DMS 273 treated with DMSO at 0.1 percent for 48 hours (cell line): Measurements from ENCODE around the gene CHRDL2.
"Not testable (repeated sequence)": the region's sequence is repeated elsewhere in the genome, so short reads cannot be mapped to it uniquely, and the experiment has no call there.

Experiments
- DNase-seq: peaks from one replicate; lab custom pipeline; 2025; lab: John Stamatoyannopoulos, UW

The CHRDL2 gene, protein sequence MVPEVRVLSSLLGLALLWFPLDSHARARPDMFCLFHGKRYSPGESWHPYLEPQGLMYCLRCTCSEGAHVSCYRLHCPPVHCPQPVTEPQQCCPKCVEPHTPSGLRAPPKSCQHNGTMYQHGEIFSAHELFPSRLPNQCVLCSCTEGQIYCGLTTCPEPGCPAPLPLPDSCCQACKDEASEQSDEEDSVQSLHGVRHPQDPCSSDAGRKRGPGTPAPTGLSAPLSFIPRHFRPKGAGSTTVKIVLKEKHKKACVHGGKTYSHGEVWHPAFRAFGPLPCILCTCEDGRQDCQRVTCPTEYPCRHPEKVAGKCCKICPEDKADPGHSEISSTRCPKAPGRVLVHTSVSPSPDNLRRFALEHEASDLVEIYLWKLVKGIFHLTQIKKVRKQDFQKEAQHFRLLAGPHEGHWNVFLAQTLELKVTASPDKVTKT

DNA sequence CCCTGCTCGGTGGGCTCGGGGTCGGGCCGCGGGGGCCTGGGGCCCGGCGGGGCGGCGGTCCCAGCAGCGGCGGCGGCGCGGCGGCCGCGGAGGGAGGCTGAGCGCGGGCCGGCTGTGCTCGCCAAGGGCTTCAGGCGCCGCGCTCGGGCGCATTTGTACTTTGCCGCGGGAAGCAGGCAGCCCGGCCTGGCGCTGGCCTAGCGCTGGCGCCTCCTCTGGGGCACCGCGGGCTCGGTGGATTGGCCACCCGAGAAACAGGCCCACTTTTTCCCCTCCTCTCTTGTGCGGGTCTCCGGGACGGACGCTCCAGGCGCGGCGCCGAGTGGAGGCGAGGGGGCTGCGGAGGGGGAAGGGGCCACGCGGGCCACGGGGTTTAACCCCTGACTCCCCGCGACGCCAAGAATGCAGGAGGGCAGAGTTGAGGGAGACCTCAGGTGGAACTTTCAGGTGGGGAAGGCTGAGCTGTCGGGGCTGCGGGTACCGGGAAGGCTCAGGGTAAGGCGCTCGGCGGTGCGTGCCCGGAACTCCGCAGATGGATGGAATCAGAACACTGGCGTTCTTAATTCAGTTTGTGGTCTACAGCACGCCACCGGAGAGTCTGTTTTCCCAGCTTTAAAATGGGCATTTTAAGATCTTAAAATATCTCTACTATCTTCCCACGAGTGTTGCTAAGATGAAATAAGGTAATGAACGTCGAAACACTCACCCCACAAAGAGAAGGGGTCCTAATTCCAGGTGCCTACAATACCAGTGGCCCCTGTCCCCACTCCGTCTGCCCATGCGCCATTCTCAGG is at the start of gene CHRDL2:
CHRDL2 (minus strand) TSS at position 126 of the 794 bp plus-strand sequence. CDS start 538 bp downstream, outside the sequence.
- no peak for DNase-seq

DNA sequence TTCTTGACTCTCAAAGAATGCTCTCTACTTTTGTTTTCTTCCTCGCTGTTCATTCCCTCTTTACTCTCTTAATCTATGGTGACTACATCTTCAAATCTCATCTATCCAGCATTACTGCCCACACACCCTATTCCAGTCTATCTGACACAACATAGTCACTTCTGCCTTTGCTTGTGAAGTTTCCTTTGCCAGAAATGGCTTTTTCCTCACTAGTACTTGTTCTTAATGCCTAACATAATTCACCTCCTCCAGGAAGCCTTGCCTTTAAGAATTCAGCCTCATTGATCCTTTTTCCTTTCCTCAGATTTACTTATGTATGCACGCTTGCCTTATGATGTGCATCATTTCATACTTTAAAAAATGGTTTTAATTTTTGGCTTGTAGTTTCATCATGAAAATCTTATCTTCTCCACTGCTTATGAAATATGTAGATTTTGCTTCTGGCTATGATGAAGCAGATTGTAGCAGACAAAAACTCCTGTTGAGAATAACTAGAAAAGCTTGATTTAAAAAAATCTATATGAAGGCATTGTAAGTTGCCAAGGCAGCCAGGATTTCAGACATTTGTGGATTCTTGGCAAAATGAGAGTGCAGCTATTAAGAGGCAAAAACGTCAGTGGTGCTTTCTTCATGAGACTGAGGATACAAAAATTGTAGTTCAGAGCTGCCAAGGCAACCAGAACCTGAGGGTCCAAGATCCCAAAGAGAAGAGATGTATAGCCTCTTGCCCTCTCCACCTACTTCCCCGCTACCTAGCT is 49.2 kb upstream of the CHRDL2 start:
- DNase-seq: no peak

DNA sequence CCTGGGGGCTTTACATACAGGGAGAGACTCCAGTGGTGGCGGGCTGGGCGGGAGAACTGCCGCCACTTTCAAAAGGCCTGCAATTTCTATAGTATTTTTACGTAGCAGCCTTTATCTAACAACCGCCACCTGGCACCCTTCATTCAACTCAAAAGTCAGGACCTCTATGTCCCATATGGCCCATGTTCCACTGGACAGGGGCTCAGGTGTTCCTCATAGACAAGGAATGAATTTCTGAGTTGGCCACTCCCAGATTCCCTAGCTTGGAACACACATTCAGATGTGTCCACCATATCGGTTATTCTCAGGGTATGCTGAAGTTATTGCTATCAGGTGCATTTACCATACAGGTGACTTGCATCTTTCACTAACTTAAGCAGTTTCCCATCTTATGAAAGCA is 47.4 kb upstream of the CHRDL2 start:
- no peak for DNase-seq

DNA sequence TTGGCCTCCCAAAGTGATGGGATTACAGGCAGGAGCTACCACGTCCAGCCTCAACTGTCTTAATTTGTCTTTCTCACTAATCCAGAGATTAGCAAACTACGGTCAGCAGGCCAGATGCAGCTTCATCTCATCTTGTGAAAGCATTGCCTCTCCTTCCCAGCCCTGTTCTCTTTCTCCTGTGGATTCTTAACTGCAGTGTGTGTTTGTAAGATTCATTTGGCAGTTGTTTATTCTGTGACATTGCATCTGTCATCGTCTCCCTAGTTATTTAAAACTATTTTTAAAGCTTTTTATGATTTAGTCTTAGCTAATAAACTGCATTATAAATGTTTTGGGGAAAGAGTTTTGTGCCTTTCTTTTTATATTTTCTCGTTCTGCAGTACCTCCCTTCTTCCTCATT is 46.7 kb upstream of the CHRDL2 start:
- no peak for DNase-seq

DNA sequence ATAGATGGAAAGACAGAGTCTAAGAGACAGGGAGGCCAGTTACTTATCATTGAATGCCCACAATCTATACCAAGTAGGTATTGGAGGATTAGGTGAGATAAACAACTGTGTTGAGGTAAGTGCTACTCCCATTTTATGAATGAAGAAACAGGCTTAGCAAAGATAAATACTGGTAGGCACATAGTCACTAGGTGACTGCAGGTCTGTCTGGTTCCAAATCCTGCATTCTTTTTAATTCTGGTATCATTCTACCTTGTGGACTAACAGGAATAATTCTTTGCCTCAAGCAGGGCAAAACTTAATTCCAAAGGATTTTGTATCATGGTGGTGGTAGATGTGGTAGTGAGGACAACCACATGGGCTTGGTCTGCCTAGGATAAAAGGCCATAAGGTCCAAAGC is 45.8 kb upstream of the CHRDL2 start:
- no peak for DNase-seq

DNA sequence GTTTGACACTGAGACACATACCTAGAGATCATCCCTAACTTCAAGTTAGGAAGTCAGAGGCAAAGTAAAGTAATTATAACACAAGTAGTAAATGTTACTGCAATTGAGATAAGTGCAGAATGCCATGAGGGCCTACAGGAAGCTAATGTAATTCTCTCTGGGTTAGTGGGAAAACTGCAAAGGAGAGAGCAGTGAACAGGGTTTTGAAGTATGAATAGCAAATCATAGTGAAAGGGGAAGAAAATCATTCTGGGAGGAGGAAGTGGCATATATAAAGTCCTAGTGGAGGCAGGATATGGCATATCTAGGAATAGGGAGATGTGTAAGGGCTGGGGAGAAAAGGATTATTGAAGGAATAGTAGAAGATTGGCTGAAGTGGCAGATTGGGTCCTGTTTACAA is 45.3 kb upstream of the CHRDL2 start:
- no peak for DNase-seq

DNA sequence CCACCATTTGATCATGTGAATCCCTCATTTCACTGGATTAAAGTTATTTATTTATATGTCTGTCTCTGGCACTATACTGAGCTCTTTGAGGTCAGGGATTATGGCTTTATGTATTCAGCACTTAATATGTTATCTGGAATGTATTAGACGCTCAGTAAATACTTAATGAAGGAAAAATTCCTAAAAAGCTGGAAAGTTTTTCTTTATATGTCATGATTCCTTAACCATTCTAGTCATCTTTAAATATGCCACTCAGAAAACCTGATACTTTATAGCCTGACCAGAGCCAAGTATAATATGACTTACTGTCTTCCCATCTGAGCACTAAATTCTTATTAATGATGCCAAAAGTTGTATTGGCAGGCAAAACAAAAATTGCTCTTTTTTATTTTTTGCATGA is 44.5 kb upstream of the CHRDL2 start:
- DNase-seq: no peak

DNA sequence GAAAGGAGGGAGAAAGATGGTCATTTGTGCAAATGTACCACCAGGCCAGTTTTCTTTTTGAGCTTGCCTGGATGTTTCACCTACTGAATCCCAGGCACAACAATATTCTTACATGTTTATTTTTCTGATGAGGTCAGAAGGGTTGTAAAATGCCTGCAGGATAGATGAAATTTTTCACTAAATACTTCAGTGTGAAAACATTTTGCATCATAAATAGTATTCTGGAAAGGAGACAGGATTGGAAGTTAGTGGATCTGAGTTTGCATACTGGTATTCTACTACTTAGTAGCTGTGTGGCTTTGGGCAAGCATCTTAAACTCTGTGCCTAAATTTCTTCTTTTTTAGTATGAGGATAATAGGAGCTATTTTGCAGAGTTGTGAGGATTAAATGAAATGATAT is 42.2 kb upstream of the CHRDL2 start:
- no peak for DNase-seq

DNA sequence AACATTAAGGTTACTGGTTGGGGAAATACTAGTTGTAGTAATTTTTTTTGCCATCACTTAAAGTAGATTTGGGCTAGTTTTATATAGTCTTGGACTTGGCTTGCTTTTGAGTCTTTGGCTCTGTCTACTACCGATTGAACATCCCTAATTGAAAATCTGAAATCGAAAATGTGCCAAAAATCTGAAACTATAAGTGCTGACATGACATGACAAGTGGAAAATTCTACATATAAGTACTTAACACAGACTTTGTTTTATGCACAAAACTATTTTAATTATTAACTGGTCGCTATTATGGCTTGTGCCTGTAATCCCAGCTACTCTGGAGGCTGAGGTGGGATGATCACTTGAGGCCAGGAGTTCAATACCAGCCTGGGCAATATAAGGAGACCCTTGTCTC is 39.9 kb upstream of the CHRDL2 start:
- DNase-seq: no peak

DNA sequence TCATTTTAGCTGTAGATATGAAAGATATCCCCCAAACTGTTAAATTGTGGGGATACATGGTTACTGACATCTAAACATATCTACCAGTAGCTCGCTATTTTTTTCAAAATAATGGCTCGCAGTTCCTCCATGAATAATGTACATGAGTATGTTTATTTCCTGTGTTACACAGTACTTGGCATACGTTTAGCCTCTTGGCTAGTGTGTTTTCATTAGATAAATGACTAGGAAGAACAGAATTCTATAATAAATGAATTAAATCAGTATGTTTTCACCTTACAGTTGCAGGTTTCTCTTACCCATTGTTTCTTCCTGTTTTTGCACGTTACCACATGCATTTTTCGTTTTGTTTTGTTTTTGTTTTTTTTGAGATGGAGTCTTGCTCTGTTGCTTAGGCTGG is 39.2 kb upstream of the CHRDL2 start:
- DNase-seq: no peak

DNA sequence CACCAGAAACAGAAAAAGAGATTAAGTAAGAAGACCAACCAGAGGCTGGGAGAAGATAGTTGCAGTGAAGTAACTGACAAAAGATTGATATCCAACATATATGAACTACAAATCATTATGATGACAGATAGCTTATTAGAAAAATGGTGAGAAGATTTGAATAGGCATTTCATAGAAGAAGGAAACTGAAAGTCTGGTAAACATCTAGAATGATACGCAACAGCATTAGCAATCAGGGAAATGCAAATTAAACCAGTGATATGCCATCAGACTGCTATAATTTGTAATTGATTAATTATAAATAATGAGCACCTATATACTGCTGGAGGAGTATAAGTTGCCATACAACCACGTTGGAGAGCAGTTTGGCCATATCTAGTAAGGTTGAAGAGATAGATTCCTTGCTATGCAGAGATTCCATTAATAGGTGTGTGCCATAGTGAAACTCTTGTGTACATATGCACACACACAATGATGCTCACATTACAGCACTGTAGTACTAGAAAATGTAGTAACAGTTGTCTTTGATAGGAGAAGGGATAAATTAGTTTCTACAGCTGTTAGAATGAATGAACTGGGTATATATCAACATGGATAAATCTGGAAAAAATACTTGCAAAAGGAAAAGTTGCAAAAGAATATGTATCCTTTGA is 38.0 kb upstream of the CHRDL2 start:
- DNase-seq: no peak

DNA sequence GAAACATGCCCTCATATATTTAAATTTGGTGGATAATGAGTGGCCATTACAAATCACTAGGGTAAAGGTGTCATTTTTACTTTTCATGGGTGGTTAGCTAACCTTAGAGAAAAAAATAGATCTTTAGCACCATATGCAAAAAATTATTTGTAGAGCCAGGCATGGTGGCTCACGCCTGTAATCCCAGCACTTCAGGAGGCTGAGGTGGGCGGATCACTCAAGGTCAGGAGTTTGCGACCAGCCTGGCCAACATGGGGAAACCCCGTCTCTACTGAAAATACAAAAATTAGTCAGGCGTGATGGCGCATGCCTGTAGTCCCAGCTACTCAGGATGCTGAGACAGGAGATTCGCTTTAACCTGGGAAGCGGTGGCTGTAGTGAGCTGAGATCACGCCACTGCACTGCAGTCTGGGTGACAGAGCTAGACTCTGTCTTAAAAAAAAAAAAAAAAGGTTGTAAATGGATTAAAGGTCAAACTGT is 37.0 kb upstream of the CHRDL2 start:
- not testable (repeated sequence) for DNase-seq

DNA sequence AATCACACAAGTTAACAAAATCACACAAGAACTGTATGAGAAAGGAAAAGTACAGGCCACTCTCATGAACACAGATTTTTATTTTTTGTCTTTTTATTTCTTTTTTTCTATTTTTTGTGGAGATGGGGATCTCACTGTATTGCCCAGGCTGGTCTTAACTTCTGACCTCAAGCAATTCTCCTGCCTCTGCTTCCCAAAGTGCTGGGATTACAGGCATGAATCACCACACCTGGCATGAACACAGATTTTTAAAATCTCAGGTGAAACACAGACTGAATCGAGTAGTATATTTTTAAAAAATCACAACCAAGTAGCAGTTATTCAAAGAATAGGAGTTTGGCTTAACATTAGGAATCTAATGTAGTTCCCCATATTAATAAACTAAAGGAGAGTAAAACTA is 35.7 kb upstream of the CHRDL2 start:
- DNase-seq: no peak

DNA sequence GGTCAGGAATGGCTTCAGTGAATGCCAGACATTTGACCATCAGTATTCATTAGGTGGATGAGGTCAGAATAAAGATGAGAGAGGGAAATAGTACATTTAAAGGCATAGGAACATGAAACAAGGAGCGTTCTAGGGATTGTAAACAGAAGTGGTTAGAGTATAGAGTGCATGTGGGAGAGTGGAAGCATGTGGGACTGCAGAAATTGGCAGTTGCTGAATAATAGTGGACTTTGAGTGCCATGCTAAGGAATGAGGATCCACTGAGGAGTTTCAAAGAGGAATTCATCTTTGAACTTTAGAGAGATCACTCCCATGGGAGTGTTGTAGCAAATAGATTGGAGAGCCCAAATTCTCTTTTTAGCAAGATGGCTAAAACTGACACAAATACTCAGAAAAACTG is 25.3 kb upstream of the CHRDL2 start:
- no peak for DNase-seq

DNA sequence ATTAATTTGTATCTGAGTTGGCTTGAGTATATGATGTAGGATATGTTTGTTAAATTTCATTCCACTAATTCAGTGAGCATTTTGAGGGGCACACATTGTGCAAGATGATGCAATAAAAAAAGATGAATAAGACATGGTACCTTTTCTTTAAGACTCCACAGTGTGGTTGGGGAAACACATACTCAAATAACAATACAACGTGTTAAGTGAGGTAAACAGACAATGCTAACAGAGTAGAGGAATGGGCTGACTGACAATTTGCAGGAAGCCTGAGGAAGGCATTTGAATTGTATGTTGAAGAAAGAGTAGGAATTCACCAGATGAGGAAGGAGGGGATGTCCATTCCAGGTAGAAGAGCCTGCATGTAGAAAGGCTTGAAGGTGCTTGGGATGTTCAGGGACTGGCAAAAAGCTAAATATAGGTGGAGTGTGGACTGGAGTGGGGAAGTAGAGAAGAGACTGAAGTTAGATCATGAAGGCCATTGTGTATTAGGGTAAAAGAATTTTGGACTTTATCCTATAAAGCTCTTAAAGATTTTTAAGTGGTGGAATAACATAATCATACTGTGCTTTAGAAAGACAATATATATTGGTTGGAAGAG is 24.3 kb upstream of the CHRDL2 start:
- DNase-seq: no peak

DNA sequence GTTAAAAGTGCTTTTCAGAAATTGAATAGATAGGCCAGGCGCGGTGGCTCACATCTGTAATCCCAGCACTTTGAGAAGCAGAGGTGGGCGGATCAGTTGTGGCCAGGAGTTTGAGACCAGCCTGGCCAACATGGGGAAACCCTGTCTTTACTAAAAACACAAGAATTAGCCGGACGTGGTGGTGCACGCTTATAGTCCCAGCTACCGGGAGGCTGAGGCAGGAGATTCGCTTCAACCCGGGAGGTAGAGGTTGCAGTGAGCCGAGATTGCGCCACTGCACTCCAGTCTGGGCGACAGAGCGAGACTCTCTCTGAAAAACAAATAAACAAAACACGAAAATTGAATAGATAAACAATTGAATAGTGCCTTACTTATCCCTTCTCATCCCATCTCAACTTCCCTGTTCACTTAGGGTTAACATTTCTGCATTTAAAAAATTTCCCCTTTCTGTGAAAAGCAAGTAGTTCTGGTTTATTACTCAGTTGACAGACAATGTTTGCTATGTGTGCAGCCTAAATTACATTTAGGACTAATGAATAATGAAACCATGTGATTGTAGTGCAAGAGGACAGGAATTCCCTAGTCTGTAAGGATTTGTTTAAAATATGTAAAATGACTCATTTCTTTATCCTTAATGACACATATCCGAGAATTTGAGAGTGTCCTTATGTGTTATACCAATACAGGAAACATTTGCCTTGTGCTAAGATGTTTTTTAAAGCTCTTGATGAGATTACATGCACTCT is 23.5 kb upstream of the CHRDL2 start:
- DNase-seq: no peak

DNA sequence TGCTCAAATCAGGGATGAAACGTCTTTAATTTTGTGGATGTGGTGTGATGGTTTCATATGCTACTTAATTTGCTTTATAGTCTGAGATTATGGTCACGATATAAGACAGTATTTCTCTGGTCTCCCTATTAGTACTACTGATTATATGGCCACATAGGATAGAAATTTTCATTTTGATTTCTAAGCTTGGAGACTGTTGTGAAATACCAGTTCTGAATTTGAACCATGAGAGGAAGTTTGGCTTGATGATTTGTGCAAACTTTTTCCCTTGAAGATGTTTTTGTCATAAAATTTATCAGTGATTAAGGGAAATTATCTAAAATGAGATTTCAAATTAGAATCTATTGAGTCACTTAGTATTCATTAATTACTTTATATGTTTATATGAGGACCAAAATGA is 20.1 kb upstream of the CHRDL2 start:
- DNase-seq: no peak

DNA sequence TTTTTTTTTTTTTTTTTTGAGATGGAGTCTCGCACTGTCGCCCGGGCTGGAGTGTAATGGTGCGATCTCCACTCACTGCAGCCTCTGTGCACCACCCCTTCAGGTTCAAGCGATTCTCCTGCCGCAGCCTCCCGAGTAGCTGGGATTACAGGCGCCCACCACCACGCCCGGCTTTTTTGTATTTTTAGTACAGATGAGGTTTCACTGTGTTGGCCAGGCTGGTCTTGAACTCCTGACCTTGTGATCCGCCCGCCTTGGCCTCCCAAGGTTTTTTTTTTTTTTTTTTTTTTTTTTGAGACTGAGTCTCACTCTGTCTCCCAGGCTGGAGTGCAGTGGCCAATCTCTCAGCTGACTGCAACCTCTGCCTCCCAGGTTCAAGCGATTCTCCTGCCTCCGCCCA is 19.4 kb upstream of the CHRDL2 start:
- not testable (repeated sequence) for DNase-seq

DNA sequence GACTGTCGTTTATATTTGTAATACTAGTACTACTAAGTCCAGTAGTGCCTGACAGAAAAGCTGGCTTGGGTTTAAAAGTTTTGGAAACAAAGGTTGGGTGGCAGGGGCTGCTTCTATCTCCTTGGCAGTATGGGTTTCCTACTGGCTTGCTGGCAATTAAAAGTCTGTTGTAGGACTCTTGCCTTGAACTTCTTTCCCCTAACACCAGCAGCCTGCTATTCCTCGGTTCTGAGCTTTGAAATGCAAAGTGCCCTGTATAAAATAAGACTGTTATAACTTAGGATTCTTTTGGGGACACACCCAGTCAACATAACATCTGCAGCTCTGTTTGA is 18.7 kb upstream of the CHRDL2 start:
- no peak for DNase-seq

DNA sequence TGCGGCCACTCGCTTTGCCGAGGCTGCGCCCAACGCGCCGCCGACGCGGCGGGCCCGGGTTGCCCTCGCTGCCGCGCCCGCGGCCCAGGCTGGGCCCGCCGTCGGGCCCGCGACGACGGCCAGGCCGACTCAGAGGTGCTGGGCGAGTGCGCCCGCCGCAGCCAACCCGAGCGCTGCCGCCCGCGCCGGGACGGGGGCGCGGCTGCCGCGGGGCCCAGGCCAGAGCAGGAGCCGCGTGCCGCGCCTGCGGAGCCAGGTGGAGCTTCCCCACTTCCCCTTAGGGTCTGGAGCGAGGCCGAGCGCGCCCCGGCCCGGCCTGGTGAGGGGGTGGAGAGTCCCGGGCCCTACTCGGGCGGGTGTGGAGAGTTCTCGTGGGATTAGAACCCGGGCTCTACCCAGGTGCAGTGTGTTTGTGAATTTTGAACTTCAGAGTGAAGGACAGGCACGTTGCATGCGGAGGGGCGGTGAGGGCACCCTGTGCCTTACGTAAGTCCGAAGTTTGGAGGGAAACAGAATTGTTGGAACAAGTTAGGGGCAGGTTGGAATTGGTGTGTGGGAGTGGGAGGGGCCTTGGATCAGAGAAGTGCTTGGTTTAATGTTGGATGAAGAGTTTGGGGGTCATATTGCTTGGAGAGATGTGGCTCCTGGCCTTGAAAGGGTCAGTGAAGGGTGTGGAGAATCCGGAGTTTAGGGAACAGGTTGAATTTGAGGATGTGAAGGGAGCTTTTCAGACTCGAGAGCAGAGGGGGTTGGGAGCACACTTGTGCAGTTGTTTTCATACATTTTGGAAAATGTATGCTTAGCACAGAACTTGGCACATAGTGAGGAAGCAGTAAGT is 18.1 kb upstream of the CHRDL2 start:
- no peak for DNase-seq
